Stimulated activated CD8-positive, alpha-beta memory T cell treated with anti-CD3 and anti-CD28 coated beads, Interleukin-12 subunit alpha, Interleukin-12 subunit beta, amount 100 ng/mL, for 1 hour (primary cell): ENCODE measurements around the gene NGRN.
A peak's percentile ranks its signal among the peaks of the same experiment; 100 is the strongest.

ENCODE experiments used
- DNase-seq: peaks from one replicate; pipeline ENCODE4 v3.0.0-alpha.2; 2020; ENCODE audit warnings: low read depth

NGRN gene

DNA sequence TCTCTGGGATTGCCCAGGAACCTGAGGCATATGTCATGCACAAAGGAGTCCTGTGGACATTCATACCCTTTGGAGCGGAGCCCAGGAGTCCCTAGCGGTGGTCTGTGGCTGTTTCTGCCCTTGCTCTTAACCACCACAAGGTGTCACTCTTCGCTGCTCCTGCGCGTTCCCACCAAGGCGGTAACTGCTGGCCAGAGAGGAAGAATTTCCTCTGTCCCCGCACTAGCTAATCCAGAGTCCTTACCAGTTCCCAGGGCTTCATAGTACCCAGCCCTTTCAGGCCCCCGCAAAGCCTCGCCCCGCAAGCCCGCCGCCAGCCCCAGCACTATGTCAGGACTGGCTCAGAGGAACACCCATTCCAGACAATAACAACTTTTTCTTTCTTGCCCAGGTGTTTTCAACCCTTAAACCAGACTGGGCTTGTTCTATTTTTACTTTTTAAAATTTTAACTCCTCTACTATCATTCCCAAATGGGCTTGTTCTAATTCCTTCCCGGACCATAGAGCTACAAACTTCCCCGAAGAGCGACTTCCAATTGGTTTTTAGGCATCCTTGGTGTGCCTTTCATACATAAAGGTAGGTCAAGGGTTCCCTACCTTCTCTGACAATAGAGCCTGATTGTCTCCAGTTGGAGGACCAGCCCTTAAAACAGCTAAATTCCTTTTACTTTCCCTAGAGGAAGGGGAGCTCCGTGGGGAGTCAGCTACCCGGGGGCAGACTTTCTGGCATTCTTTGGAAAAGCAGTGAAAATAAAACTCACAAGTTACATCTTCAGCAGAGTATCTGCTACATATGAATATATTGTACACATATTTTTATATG, 54.8 kb downstream of the NGRN start:
- DNase-seq: peak; percentile 54

DNA sequence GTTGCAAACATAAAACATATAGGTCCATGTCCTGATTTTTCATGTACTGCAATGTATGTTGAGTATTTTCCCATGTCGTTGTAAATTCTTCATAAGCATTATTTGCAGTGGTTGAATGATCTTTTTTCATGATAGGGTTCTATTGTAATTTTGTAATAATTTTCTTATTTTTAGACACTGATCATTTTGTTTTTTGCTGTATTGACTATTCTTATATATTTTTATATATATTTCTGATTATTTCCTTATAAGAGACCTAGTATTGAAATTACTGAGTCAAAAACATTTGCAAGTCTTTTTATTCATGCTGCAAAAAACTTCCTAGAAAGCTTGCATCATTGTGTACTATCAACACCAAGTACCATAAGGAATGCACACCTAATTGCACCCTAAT, 55.4 kb downstream of the NGRN start:
- no peak for DNase-seq
